Keratinocyte (primary cell): ENCODE data around the gene OR10H1.

Source experiments
- CTCF ChIP-seq, 3 experiments: IDR thresholded peaks in 1 of 3; conservative IDR thresholded peaks in 1 of 3; optimal IDR thresholded peaks in 1 of 3; 2 replicates in 2 of 3; 3 replicates in 1 of 3; pipeline versions ENCODE3 to v1.5.1; 2011; ENCODE audit warnings: low read length in 3 of 3, mild to moderate bottlenecking in 3 of 3, moderate library complexity in 2 of 3, control low read depth in 1 of 3, inconsistent platforms in 1 of 3; ENCODE audit not compliant: insufficient read depth in 2 of 3; ENCODE audit errors: extremely low read depth in 1 of 3
- EZH2 ChIP-seq: IDR thresholded peaks from one replicate; pipeline ENCODE4 v1.6.1; 2012; ENCODE audit warnings: inconsistent platforms, mild to moderate bottlenecking, low read length, moderate library complexity

- TF ChIP-seq CTCF (optimal IDR thresholded peaks at IDR 0.05 in 1 of 3, IDR thresholded peaks at IDR 0.05 in 1 of 3, conservative IDR thresholded peaks at IDR 0.05 in 1 of 3; ENCODE audit: extremely low read depth in 1 of 3, insufficient read depth in 2 of 3, low read length in 3 of 3), result no peak
- TF ChIP-seq EZH2, result no peak
Observed at GRCh38 chr19:15790096-15790495, 25.4 kb downstream of the OR10H1 start.
